Uterus (tissue), 2 donors: ENCODE data around the gene RIMS4.

Experiments
- CTCF ChIP-seq, 4 experiments: fragments of 200-600 bp in 2 of 4; fragments of 450-650 bp in 2 of 4; sonication (generic) in 2 of 4; IDR thresholded peaks; one replicate each; pipeline ENCODE4 v1.5.1; 2016 to 2019; ENCODE audit warnings: antibody characterized with exemption in 4 of 4, mild to moderate bottlenecking in 2 of 4, moderate library complexity in 1 of 4
- POLR2A ChIP-seq, 2 donors: fragments of 450-650 bp; IDR thresholded peaks; one replicate each; pipeline ENCODE4 v1.6.1; 2016; ENCODE audit warnings: antibody characterized with exemption in 2 of 2, mild to moderate bottlenecking in 1 of 2, moderate library complexity in 1 of 2

GRCh38 chr20:44809380-44810060 is 826 bp downstream of the RIMS4 start:
- TF ChIP-seq CTCF (IDR thresholded peaks at IDR 0.05): no peak
- no peak for TF ChIP-seq POLR2A (IDR thresholded peaks at IDR 0.05)
